ENCODE measurements around the gene FYN.
"Not testable (repeated sequence)": the region's sequence is repeated elsewhere in the genome, so short reads cannot be mapped to it uniquely, and the experiment has no call there.

The FYN gene

DNA sequence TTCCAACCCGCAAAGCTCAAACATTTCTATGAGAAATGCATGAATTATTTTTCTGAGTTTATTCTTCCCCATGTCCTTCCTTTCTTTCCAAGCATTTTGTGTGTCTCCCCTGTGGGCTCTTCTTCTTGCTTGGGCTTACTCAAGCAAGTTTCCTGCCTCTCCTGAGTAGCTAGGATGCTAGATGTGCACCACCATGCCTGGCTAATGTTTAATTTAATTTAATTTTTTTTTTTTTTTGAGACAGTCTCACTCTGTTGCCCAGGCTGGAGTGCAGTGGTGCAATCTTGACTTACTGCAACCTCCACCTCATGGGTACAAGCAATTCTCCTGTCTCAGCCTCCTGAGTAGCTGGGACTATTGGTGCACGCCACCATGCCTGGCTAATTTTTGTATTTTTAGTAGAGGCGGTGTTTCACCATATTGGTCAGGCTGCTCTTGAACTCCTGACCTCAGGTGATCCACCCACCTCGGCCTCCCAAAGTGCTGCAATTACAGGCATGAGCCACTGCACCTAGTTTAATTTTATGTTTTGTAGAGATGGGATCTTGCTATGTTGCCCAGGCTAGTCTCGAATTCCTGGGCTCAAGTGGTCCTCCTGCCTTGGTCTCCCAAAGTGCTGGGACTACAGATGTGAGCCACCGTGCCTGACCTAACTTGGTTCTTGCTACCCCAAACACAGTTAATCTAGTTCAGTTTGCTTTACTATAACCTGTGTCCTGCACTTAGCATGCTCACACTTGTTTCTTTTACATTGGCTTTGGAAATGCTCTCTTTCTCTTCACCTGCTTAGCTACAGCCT lies 192.2 kb downstream of the FYN start:
- DNase-seq (ENCODE audit: low read depth in 2 of 2), result not testable (repeated sequence)

DNA sequence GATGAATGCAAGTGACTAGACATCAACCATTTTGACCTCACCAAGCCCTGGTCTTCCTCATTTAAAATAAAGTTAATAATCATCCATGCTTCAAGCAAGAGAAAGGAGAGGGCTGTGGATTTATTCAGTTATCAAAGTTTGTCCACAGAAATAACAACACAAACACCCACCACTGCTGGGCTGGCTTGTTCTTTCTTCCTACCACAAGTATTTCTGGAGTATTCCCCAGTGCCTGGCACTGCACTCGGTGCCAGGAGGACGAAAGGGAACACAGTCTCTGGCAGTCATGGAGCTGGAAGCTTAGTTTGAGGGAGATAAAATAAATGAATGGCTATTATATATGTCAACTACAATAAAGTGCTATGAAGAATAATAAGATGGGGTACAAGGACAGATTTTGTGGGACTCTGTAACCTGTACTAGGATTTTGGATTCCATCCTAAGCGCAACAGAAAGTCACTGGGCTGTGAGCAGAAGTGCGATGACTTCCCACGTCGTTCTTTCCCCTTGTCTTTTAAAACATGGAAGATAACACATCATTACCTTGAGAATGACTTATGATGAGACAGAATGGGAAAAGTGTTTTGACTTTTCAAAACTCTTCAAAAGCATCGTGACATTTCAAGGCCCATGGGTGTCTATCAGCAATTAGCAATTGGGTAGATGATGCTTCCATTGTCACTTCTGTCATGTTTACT lies 193.1 kb downstream of the FYN start:
- DNase-seq (ENCODE audit: low read depth in 2 of 2), result no peak

DNA sequence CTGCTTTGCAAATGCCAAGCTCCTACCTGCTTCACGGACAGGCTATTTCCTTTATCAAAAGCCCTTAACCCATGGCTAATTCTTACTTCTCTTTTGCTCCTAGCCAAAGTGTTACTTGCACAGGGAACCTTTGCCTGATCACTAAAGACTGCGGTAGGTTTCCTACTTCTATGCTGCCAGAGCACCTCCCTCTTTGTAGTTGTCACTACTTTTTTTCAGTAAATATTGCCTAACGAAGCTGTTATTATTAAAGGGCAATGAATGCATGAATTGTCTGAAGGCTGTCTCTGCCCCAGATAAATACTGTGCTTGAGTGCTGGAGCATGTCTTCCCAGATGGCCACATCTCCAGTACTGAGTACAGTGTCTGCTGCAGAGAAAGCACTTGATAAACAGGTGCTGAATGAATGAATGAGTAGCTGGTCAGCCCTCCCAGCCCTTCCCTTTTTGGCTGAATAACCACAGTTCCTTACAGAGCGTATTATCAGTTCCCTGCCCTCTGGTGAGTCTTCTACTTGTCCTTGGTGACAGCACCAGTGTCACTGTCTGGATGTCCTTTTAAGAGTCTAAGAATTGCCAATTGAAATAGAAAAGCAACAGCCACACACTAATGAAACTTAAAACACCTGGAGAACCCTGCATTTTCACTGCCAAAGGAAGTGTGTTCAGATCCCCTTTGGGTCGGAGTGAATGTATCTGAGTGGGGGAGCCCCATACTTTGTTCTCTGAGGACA lies 194.0 kb downstream of the FYN start:
- DNase-seq (ENCODE audit: low read depth in 2 of 2), result no peak

- DNase-seq (ENCODE audit: low read depth in 2 of 2), result no peak
Measured at GRCh38 chr6:111677249-111677990, 195.8 kb downstream of the FYN start.

- no peak for DNase-seq (ENCODE audit: low read depth in 2 of 2)
Measured at GRCh38 chr6:111676383-111676782, 196.9 kb downstream of the FYN start.

DNA sequence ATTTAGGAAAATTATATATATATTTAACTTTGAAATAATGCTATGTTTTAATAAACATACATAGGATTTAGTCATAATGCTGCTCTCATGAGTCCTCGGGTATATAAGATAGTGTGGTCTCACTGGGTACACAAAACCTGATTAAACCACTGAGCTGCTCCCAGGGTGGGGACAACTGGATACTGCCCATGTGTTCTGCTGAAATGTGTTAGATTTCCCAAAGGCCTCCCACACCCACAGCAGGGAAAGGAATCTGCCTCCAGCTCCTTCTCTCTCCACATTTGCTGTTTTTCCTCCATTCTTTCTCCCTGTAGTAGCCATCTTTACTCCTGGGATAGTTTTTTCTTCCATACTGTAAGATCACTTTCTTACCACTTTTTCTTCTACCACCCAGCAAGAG lies 198.4 kb downstream of the FYN start:
- no peak for DNase-seq (ENCODE audit: low read depth in 2 of 2)

DNA sequence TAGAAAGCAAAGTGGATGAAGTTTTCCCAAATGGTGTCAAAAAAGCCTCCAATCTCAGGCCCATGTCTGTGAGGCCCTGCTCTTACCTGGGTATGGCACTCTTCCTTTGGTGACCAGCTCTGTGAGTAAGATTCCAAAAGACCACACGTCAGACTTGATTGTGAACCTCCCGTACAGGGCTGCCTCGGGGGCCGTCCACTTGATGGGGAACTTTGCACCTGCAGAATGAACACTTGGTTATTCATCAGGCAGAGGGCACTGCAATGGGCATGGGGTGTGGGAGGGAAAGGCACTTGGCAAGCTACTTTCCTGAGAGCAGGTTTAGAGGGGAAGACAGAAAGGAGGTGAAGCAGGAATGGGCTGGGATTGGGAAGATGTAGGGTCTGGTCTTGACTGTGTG lies 198.8 kb downstream of the FYN start:
- no peak for DNase-seq (ENCODE audit: low read depth in 2 of 2)

GRCh38 chr6:111673937-111674336 lies 199.3 kb downstream of the FYN start:
- no peak for DNase-seq (ENCODE audit: low read depth in 2 of 2)

DNA sequence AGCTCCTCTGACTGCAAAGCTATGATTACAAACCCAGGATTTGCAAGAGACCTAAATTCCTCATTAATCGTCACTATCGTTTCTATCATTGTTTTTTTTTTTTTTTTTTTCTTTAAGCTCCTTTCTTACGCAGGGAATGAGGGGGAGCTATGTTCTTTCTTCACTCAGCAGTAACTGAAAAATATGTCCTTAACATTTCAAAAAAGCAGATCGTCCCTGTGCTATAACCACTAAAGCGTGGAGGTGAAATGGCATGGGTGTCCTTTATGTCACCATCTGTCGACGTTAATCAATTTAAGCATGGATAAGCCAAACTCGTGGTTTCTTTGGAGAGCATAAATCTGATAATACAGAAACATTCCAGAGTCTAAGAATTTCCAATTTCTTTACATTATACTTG lies 199.7 kb downstream of the FYN start:
- DNase-seq (ENCODE audit: low read depth in 2 of 2), result no peak

GRCh38 chr6:111672761-111673450 lies 200.3 kb downstream of the FYN start:
- DNase-seq (ENCODE audit: low read depth in 2 of 2), result no peak

DNA sequence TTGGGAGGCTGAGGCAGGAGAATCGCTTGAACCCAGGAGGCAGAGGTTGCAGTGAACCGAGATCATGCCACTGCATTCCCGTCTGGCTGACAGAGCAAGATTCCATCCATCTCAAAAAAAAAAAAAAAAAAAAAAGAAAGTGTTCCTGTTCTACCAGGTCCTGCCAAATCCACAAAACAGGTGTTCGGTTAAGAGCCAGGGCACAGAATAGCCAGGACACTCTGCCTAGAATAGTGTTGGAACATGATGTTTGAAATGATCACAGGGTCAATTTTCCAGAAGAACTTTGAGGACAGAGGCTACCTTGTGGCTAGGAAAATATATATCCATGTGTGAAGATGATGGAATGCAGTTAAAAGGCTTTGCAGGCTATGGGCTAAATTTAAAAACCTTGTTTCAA lies 203.9 kb downstream of the FYN start:
- no peak for DNase-seq (ENCODE audit: low read depth in 2 of 2)

DNA sequence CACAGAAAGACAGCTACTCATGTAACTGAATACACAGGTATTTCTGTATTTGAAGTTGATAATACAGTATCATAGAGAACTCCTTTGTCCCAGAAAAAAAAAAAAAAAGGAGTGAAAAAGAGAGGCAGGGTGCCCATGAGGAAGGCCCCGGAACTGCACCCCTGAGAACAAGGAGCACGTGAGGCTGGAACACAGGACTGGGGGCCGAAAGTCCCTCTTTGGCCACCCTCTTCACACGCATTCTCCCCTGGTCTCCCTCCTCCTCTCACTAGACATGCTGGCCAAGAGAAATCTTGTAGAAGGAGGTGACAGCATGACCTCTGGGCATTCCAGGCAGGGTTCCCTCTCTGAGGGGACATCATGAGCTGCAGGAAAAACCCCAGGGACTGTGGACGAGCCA lies 204.8 kb downstream of the FYN start:
- DNase-seq (ENCODE audit: low read depth in 2 of 2), result no peak

- no peak for DNase-seq (ENCODE audit: low read depth in 2 of 2)
Measured at GRCh38 chr6:111667931-111668330, 205.3 kb downstream of the FYN start.

- no peak for DNase-seq (ENCODE audit: low read depth in 2 of 2)
Measured at GRCh38 chr6:111666847-111667246, 206.4 kb downstream of the FYN start.

GRCh38 chr6:111664565-111665030 lies 208.7 kb downstream of the FYN start:
- no peak for DNase-seq (ENCODE audit: low read depth in 2 of 2)

DNA sequence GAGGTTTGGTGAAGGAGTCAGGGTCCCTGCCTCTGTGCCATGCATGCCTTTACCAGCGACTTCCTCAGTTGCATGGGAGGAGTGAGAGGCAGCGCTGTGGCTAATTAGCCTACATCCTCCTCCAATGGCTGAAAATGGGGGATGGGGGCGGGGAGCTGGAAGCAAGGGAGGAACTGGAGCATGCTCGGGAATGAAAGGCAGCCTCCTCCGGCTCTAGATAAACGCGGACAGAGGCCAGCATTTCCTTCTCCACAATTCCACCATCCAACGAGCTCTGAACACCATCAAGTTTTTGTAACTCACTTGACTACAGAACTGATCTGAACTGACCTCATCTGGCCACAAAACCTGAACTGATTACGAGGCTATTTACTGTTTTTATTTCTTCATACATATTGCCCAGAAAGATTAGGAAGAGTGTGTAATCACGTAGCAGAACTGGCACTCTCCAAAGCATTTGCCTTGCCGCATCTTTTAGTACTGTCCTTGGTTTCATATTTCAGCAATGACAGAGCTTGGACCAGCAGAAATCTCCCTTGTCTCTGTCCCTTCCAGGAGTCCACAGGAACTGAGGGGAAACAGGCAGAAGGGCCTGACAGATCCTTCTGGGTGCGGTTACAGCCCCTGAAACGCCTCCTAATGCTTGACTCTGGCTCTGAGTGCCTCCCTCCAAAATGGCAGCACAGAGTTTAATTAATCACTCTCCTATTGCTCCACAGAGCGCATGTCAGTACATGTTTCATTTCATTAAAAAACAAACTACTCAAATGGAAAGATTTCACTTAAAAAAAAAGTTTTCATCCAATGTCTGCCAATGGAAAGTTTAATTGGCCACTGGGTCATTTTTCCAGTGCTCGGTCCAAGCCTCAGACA lies 209.3 kb downstream of the FYN start:
- no peak for DNase-seq (ENCODE audit: low read depth in 2 of 2)

GRCh38 chr6:111662794-111663593 lies 210.3 kb downstream of the FYN start:
- DNase-seq (ENCODE audit: low read depth in 2 of 2), result no peak

- DNase-seq (ENCODE audit: low read depth in 2 of 2), result no peak
Measured at GRCh38 chr6:111662072-111662793, 211.0 kb downstream of the FYN start.

All from stimulated activated CD4-positive, alpha-beta T cell treated with anti-CD3 and anti-CD28 coated beads, Interleukin-1b, Interleukin-23, amount 100 ng/mL, for 1 hour (primary cell).